SH-SY5Y (cell line): ENCODE data around the gene CSH2.

ENCODE experiments used
- GATA2 ChIP-seq: IDR thresholded peaks from 2 replicates; pipeline ENCODE4 v1.6.1; 2011; ENCODE audit warnings: mild to moderate bottlenecking, low read depth, low read length
- GATA3 ChIP-seq: IDR thresholded peaks from 2 replicates; pipeline ENCODE4 v1.6.1; 2011; ENCODE audit warnings: low read depth, mild to moderate bottlenecking, low read length, moderate library complexity

The CSH2 gene

DNA sequence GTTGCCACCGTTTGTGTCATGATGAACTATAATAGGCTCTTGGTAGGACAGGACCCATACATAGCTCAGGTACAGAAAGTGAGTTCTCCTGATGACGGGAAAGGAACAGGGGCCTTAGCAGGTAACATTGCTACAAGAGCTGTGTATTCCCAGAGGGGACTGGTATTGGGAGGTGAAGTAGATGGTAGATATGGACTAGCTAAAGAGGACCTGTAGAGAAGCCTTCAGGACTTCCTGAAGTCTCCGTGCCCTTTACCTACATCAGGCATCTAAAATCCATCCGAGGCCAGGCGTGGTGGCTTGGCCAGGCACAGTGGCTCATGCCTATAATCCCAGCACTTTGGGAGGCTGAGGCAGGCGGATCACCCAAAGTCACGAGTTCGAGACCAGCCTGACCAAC lies 18.3 kb downstream of the CSH2 start:
- no peak for TF ChIP-seq GATA2
- TF ChIP-seq GATA3: no peak

DNA sequence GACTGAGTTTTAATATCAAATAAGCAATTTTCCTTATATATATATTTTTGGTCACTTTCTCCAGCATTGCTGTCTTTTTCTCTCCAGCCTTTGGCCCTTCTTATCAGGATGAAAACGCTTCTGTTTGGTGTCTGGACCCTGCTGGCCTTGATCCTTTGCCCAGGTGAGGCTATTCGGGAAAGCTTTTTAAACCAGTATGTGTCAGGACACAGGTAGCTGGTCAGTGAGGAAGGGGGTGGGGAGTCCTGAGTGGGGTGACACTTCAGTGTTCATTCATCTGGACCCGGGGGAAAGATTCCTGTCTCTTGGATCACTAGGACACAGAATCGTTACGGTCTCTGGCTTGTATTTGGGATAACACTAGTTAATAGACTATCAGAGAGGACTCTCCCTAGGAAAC lies 18.8 kb downstream of the CSH2 start:
- TF ChIP-seq GATA2 (no peak), GATA3 (no peak)

GRCh38 chr17:63853260-63853659 lies 20.2 kb downstream of the CSH2 start:
- TF ChIP-seq GATA2 (no peak), GATA3 (no peak)

GRCh38 chr17:63850401-63850800 lies 23.1 kb downstream of the CSH2 start:
- TF ChIP-seq GATA2 (no peak), GATA3 (no peak)

GRCh38 chr17:63848834-63849689 lies 24.4 kb downstream of the CSH2 start:
- TF ChIP-seq GATA2 (no peak), GATA3 (no peak)

DNA sequence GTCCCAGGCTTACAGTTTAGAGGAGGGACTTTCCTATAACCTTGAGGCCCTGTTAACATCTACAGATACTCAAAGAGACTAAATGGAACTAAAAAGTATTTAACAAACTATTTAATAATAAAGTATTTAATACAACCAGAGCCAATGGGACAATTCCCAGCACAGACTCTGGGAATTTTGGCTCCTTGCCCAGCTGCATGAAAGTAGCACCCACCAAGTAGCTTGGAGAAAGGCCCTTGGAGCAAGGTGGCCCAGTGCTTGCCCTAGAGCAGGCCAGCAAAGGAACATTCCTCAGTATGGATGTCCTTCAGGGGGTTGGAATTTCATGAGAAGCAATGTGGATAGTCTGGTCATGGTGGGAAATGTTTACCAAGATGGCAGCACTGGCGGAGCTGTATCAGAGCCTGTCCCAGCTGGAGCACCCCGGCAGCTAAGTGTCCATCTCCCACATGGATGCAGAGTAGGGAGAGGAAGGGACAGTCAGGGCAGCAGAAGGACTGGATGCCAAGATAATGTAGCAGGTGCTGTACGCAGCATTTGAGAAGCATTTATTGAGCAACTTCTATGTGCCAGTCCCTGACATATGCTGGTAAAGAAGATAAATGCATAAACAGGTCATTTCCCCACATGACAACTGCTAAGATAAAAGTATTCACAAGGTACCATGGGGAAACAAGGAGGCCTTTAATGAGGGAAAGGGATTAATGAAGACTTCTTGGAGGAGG lies 25.8 kb downstream of the CSH2 start:
- TF ChIP-seq GATA2 (no peak), GATA3 (no peak)

GRCh38 chr17:63845509-63845908 lies 28.0 kb downstream of the CSH2 start:
- no peak for TF ChIP-seq GATA3
- no peak for TF ChIP-seq GATA2

DNA sequence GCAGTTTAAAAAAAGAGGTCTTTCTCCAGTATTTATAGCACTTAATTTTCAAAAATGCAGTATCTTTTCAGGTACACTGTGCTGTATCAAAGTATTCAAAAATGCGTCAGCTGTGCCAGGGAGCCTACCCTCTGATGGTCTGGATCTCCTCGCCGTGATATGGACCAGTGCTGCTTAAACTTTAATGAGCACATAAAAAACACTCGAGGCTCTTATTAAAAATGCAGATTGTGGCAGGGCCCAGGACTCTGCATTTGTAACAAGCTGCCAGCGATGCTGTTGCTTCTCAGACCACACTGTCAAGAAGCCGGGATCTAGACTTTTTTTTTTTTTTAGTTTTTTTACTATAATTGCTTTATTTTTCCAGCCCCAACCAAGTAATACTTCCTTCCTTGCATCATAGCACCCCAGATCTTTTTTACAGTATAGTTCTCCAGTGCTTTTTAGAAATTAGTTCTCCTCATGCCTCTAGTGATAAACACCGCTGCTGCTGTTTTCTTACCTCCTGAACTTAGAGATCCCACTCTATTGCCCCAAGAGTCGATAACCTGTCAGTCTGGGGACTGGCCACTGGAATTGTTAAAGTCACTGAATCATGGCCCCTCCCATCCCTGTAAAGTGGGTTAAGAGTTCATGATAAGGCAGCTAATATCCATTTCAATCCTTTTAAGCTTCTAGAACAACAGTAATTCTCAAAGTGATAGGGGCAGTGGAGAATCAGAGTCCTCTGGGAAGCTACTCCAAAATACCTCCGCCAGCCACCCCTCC lies 29.4 kb downstream of the CSH2 start:
- TF ChIP-seq GATA3: no peak
- TF ChIP-seq GATA2: no peak

GRCh38 chr17:63842540-63843386 lies 30.7 kb downstream of the CSH2 start, which contains the start of gene SMARCD2:
Gene SMARCD2, minus strand, starts transcription at chr17:63842685. Its CDS starts 11 bp downstream, at chr17:63842674.
- TF ChIP-seq GATA3 (no peak), GATA2 (peak; percentile 34)

DNA sequence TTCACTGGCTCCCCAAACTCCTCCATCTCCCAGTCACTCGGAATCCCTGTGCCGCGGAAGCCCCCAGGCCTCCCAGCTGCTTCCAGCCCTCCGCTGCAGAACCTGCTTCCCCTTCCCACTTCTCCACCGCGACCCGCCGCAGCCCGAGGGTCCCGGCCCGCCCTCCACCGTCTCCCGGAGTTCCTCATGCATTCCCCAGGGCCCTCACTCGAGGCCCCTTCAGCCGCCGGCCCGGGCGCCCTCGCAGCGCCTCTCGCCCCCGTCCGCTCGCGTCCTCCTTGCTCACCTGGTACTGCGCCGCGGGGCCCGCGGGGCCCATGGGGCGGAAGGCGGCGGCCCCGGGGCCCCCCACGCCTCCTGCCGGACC lies 31.3 kb downstream of the CSH2 start:
- TF ChIP-seq GATA2 (no peak), GATA3 (no peak)

DNA sequence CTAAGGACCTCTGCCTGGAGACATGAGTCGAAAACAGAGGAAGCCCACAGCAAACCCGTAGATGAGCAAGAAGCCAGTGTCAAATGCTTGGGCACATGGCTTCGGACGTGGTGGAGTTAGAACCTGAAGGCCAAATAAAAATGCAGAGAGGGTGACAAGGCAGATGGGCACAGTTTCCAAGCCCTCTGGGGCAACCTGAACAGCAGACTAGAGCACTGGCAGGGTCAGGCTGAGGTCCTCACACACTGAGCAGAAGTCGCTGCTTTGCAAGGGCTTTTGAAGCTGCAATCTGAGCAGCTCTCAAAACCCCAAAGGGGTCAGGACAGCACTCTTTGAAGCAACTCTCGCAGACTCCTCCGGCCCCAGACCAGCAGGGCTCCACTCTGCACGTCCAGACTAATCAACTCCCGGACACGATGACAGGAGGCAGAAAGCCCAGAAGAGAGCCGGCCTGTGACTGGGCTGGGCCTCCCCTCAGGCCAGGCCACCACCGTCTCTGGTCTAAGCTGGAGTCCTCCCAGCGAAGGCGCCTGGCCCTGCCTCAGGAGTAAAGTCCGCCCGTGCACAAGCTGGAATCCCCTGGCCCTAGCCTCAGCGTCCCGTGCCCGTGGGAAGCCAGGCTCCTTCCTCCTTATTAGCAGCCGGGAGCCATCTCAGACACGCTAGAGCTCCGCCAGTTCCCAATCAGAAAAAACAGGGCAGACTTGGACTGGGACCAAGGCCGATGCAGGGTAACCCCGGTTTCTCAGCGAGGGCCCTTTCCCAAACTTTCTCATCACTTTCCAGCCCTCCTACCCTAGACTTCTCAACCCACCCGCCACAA lies 31.9 kb downstream of the CSH2 start:
- no peak for TF ChIP-seq GATA3
- no peak for TF ChIP-seq GATA2

DNA sequence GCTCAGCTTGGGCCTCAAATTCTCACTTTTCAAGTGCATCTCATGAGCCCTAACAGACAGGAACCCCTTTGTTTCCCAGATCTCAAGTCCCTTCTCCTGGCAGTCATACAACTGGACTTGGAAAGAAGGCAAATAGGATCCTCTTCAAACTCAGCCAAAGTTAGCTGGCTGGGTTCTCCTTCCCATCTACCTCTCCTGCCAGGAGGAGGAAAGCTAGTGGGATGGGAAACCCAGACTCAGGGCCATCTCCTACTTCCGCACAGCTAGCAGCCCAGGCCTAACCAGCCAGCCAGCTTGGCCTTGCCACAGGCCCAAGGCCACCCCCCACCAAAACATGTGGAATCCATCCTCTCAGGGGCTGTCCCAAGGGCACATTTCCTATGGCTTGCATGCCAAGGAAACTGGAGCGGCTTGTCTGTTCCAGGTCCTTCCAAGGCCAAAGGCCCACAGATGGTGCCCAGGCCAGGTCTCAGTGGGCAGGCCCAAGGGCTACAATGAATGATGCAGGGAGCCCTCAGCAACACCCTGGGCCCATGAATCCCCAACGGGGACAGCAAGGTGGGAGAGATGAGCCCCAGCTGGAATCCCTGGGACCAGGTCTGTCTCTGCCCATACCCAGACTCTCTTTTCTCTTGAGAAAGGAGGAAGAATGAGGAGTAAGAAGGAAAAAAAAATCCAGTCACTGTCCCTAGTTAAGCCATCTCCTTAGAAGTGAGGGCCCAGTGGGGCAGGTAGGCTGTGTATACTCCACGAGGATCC lies 32.7 kb downstream of the CSH2 start:
- no peak for TF ChIP-seq GATA2
- TF ChIP-seq GATA3: no peak

- TF ChIP-seq GATA2 (no peak), GATA3 (no peak)
Measured at GRCh38 chr17:63838631-63839171, 34.8 kb downstream of the CSH2 start.
